Transverse colon (tissue), 4 donors: ENCODE results near the gene SEL1L3. TPM values are rescaled to one million over a fixed set of nuclear protein-coding genes. Genes with fewer than 3 reads are reported as not detected.

ENCODE experiments used
- DNase-seq: peaks from one replicate; pipeline ENCODE4 v3.0.0-alpha.2; 2019
- H3K27ac ChIP-seq, 4 donors: fragments of 200-600 bp; sonication (generic); 2 replicates each; pipeline ENCODE4 v1.5.1; 2016 to 2018; ENCODE audit warnings: inconsistent platforms in 4 of 4
- H3K27me3 ChIP-seq: fragments of 200-600 bp; sonication (generic); 2 replicates; pipeline ENCODE4 v1.5.1; 2017; ENCODE audit warnings: inconsistent platforms
- H3K36me3 ChIP-seq, 4 donors: fragments of 200-600 bp; sonication (generic); 2 replicates each; pipeline ENCODE4 v1.5.1; 2017 to 2019; ENCODE audit warnings: inconsistent platforms in 4 of 4
- H3K4me1 ChIP-seq, 4 donors: fragments of 200-600 bp; sonication (generic); 2 replicates each; pipeline ENCODE4 v1.5.1; 2017 to 2020; ENCODE audit warnings: inconsistent platforms in 4 of 4
- H3K4me3 ChIP-seq, 4 donors: fragments of 200-600 bp; sonication (generic); 1 replicate in 1 of 4; 2 replicates in 3 of 4; pipeline versions ENCODE4 v1.5.1 to v1.6.1; 2017 to 2019; ENCODE audit warnings: inconsistent platforms in 4 of 4
- H3K9me3 ChIP-seq, 2 donors: fragments of 200-600 bp; sonication (generic); 2 replicates each; pipeline ENCODE4 v1.5.1; 2017 to 2019; ENCODE audit warnings: inconsistent platforms in 2 of 2
- EP300 ChIP-seq: sonication (generic); formaldehyde crosslinking; IDR thresholded peaks from one replicate; pipeline ENCODE4 v1.6.1; 2017; ENCODE audit warnings: antibody characterized with exemption, low read depth
- POLR2A ChIP-seq: fragments of 450-650 bp; IDR thresholded peaks from one replicate; pipeline ENCODE4 v1.6.1; 2016; ENCODE audit warnings: antibody characterized with exemption, mild to moderate bottlenecking, moderate library complexity
- POLR2AphosphoS5 ChIP-seq, 3 donors: sonication (generic); formaldehyde crosslinking; IDR thresholded peaks; one replicate each; pipeline ENCODE4 v1.6.1; 2016; ENCODE audit warnings: antibody characterized with exemption in 3 of 3
- WGBS, 2 donors: methylation state at CpG; one replicate each; pipeline ENCODE4 v1.1.5; 2018; ENCODE audit warnings: low coverage in 1 of 2; 5-methylcytosine and 5-hydroxymethylcytosine counted together
- in situ Hi-C, 4 donors: fragments of 200-750 bp; cut with MboI; loops; one replicate each; pipeline versions ENCODE4 v1.15.0 to v1.15.1; 2017; ENCODE audit warnings: low sequenced_read_pairs in 3 of 4, low pct_ligation_motif_present in 1 of 4, low pct_unique_long_range_greater_than_20kb in 1 of 4
- intact Hi-C: fragments of 100-400 bp; cut with DNase I; formaldehyde crosslinking; loops from one replicate; pipeline ENCODE4 v1.15.1; 2023; ENCODE audit warnings: low total_unique reads
- total RNA-seq, 4 donors: library from RNA; depleted of rRNA; stranded (reverse); fragments of >200 nt; gene quantifications; one replicate each; pipeline ENCODE4 v1.1.0, GENCODE V29; 2016
- TF ChIP-seq, protein P1 (sequence below), 5 experiments: fragments of 200-600 bp in 3 of 5; fragments of 450-650 bp in 2 of 5; sonication (generic) in 3 of 5; IDR thresholded peaks; 1 replicate in 2 of 5; 2 replicates in 3 of 5; pipeline ENCODE4 v1.5.1; 2016 to 2017; ENCODE audit warnings: antibody characterized with exemption in 5 of 5, inconsistent platforms in 3 of 5, mild to moderate bottlenecking in 2 of 5, moderate library complexity in 1 of 5

The SEL1L3 gene
- total RNA-seq, 4 donors from 2014 or later, result 51.3 to 128 (median 98.3) TPM

DNA sequence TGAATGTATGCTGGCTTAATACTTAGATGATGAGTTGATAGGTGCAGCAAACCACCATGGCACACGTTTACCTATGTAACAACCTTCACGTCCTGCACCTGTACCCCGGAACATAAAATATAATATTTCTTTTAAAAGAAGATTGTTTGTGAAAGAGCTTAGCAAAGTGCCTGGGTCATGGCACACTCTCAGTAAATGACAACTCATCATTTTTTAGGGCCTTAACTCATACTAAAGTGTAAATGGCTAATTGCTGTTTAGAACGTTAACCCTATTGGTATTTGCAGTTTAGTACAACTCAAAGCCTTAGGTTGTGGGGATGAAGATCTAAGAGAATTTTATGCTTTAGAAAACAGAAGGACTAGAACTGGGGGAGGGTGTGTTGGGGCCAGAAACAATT, 67.7 kb downstream of the SEL1L3 start:
- no peaks in the 10 kb centered on the region for H3K9me3 ChIP-seq
- in situ Hi-C loops, result loop anchor here in 3 of 4 donors (25.0 kb wide), 1 partner anchor 358 kb away; no protein-coding TSS in a partner anchor
- H3K4me3 ChIP-seq, result no peak overlapping the region
- H3K27me3 ChIP-seq, result no peaks in the 10 kb centered on the region
- no peak for TF ChIP-seq POLR2AphosphoS5 (IDR thresholded peaks at IDR 0.05)
- TF ChIP-seq, protein P1, sequence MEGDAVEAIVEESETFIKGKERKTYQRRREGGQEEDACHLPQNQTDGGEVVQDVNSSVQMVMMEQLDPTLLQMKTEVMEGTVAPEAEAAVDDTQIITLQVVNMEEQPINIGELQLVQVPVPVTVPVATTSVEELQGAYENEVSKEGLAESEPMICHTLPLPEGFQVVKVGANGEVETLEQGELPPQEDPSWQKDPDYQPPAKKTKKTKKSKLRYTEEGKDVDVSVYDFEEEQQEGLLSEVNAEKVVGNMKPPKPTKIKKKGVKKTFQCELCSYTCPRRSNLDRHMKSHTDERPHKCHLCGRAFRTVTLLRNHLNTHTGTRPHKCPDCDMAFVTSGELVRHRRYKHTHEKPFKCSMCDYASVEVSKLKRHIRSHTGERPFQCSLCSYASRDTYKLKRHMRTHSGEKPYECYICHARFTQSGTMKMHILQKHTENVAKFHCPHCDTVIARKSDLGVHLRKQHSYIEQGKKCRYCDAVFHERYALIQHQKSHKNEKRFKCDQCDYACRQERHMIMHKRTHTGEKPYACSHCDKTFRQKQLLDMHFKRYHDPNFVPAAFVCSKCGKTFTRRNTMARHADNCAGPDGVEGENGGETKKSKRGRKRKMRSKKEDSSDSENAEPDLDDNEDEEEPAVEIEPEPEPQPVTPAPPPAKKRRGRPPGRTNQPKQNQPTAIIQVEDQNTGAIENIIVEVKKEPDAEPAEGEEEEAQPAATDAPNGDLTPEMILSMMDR (IDR thresholded peaks at IDR 0.05), result no peak
- no peak for TF ChIP-seq EP300
- 95 to 97% methylated on average over 4 of the region's 4 CpGs for WGBS, 2 donors
- peaks cover 0 to 5% (median 0%) of the 10 kb centered on the region in 4 donors for H3K36me3 ChIP-seq
- no peaks in the 10 kb centered on the region for H3K4me1 ChIP-seq
- intact Hi-C loops, result no loop called here
- no peak overlapping the region for H3K27ac ChIP-seq
- DNase-seq, result no peak

DNA sequence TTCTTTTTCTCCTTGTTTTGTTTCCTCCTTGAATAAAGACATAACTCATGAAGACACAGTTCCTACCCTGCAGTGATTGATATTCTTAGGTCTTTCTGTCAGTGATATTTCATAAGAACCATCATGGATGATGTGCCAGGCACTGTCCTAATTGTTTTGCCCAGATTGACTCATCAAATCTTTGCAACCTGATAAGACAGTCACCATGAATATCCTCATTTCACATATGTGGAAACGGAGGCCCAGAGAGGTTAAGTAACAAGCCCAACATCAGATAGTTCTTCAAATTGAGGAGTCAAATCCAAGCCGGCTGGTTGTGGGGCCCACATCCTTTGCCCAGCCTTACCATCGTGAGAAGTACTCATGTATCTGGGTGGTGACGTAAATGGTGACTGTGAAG, 69.9 kb downstream of the SEL1L3 start:
- in situ Hi-C loops, result loop anchor here in 3 of 4 donors (25.0 kb wide), 1 partner anchor 356 kb away; no protein-coding TSS in a partner anchor
- 93 to 96% methylated on average over 3 to 4 of the region's 4 CpGs for WGBS, 2 donors
- no peak overlapping the region for H3K27ac ChIP-seq
- no peak for DNase-seq
- H3K36me3 ChIP-seq, result peaks cover 0 to 5% (median 0%) of the 10 kb centered on the region in 4 donors
- no peaks in the 10 kb centered on the region for H3K4me1 ChIP-seq
- no peaks in the 10 kb centered on the region for H3K27me3 ChIP-seq
- TF ChIP-seq POLR2AphosphoS5 (IDR thresholded peaks at IDR 0.05), result no peak
- TF ChIP-seq, protein P1 (IDR thresholded peaks at IDR 0.05), result no peak
- no peak for TF ChIP-seq POLR2A
- no peak for TF ChIP-seq EP300
- H3K4me3 ChIP-seq, result no peak overlapping the region
- H3K9me3 ChIP-seq, result no peaks in the 10 kb centered on the region
- intact Hi-C loops, result no loop called here

DNA sequence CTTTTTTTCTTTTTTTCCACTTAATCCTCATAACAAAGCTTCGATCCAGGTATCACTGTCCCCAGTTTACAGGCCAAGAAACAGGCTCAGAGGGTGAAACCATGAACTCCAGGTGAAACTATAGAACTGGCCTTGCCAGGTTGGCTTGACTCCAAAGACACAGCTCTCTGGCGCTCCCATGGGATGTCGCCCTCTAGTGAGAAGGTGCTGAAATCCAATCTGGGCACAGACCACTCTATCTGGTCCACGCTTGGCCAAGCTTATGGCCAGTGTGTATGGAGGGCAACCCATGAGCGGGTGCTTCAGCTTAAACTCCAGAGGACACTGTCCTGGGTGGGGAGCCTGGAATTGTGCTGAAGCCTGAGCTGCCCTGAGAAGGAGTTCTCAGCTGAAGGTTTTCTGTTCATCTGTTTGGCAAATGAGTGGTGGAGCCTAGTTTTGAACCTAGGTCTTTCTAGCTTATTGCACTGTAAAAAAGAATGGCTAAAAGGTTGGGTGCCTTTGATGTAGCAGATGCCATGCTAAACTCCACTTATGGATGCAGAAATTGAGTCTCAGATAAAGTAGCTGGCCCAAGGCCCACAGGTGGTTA, 70.5 kb downstream of the SEL1L3 start:
- Histone ChIP-seq H3K27ac (no peak overlapping the region), H3K36me3 (peaks cover 0 to 5% (median 0%) of the 10 kb centered on the region in 4 donors), H3K4me3 (no peak overlapping the region), H3K4me1 (no peaks in the 10 kb centered on the region), H3K27me3 (no peaks in the 10 kb centered on the region), H3K9me3 (no peaks in the 10 kb centered on the region)
- intact Hi-C loops, result no loop called here
- TF ChIP-seq EP300, result no peak
- TF ChIP-seq, protein P1 (IDR thresholded peaks at IDR 0.05), result peak; percentile 42 to 60 (median 50)
- peak; percentile 61 for DNase-seq
- WGBS, 2 donors, result 70% methylated on average over 5 of the region's 5 CpGs; no CpG with 5 or more reads in 1 of the 2 donors
- in situ Hi-C loops, result loop anchor here in 3 of 4 donors (25.0 kb wide), 1 partner anchor 355 kb away; no protein-coding TSS in a partner anchor

DNA sequence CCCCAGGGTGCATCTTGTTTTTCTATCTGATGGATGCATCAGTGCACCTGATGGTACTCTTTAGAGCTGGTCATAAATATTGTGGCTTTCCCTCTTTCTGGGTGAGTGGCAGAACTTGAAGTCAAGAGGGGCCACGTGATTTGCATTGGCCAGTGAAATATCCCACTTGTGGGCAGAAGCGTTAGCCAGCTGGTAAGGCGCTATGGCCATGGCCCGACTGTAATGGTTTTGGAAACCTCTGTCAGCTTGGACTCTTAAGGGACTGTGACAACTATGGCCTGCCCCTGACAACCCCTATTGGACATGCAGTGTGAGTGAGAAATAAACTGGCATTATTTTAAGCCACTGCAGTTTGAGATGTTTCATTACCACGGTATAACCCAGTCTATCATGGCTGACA, 72.8 kb downstream of the SEL1L3 start:
- intact Hi-C loops, result no loop called here
- H3K36me3 ChIP-seq, result peaks cover 0 to 5% (median 0%) of the 10 kb centered on the region in 4 donors

More for the DNA sequence above, 72.8 kb downstream of the SEL1L3 start:
- Histone ChIP-seq H3K4me3 (no peak overlapping the region), H3K27ac (no peak overlapping the region), H3K9me3 (no peaks in the 10 kb centered on the region), H3K27me3 (no peaks in the 10 kb centered on the region), H3K4me1 (no peaks in the 10 kb centered on the region)
- no peak for DNase-seq
- in situ Hi-C loops, result loop anchor here in 3 of 4 donors (25.0 kb wide), 1 partner anchor 353 kb away; no protein-coding TSS in a partner anchor
- WGBS, 2 donors, result 88 to 93% methylated on average over 4 to 5 of the region's 5 CpGs
- TF ChIP-seq EP300, result no peak
- no peak for TF ChIP-seq POLR2AphosphoS5 (IDR thresholded peaks at IDR 0.05)
- TF ChIP-seq, protein P1 (IDR thresholded peaks at IDR 0.05), result no peak
- no peak for TF ChIP-seq POLR2A
